K562 (cell line): Measurements from ENCODE around the gene HPN. TPM values are rescaled to one million over a fixed set of nuclear protein-coding genes. Genes with fewer than 3 reads are reported as not detected.

Experiments
- ATAC-seq: fragments of 200-7000 bp; cut with Tn5 transposase; 3 replicates; pipeline ENCODE4 v1.9.1; 2020; ENCODE audit warnings: moderate library complexity
- BruUV-seq: library from RNA; stranded (reverse); fragments of 400-500 nt; replicated peaks from 2 replicates; lab custom pipeline; 2021; lab: Mats Ljungman, UMichigan
- CTCF ChIA-PET: fragments of 300-600 bp; formaldehyde crosslinking; extraction: SDS; loops from one replicate; lab custom pipeline; 2021; ENCODE audit warnings: low intra/inter-chr PET ratio; lab: Yijun Ruan, JAX
- POLR2A ChIA-PET: fragments of 300-600, 350-650 bp; sonication (Branson Sonifier 250); formaldehyde crosslinking; extraction: SDS; loops from one replicate; lab custom pipeline; 2021; ENCODE audit warnings: antibody characterized with exemption, inconsistent platforms; lab: Yijun Ruan, JAX
- DNase-seq, 4 experiments: peaks; one replicate each; pipeline versions ENCODE4 v3.0.0 to v3.0.0-alpha.2; 2011 to 2018; ENCODE audit warnings: low spot score in 3 of 4, mixed read lengths in 3 of 4; ENCODE audit errors: extremely low read depth in 1 of 4
- FAIRE-seq: peaks from 2 replicates; lab custom pipeline; 2011; peaks lifted over from hg19 to GRCh38; lab: Jason Lieb, UNC
- H2AFZ ChIP-seq: 2 replicates; pipeline ENCODE4 v1.6.0; 2011; ENCODE audit warnings: low read depth, low read length, control low read depth, inconsistent platforms
- H3K27ac ChIP-seq: fragments of 200-600 bp; 3 replicates; pipeline ENCODE4 v1.8.0; 2011; ENCODE audit warnings: low read depth, mild to moderate bottlenecking, control low read depth, inconsistent platforms, low read length, moderate library complexity, mixed read lengths; ENCODE audit errors: extremely low read depth
- H3K27me3 ChIP-seq, 2 experiments: fragments of 300-600 bp in 1 of 2; 2 replicates in 1 of 2; 3 replicates in 1 of 2; pipeline versions ENCODE4 v1.6.0 to v1.8.0; 2011; ENCODE audit warnings: inconsistent platforms in 2 of 2, low read length in 2 of 2, mild to moderate bottlenecking in 1 of 2, mixed read lengths in 1 of 2, moderate library complexity in 1 of 2; ENCODE audit not compliant: control insufficient read depth in 2 of 2, insufficient read depth in 2 of 2
- H3K36me3 ChIP-seq: fragments of 300-600 bp; 3 replicates; pipeline ENCODE4 v1.8.0; 2011; ENCODE audit warnings: mild to moderate bottlenecking, low read length, inconsistent platforms; ENCODE audit not compliant: control insufficient read depth, insufficient read depth
- H3K4me1 ChIP-seq, 2 experiments: fragments of 200-600 bp in 1 of 2; replicated peaks in 1 of 2; 2 replicates in 1 of 2; 3 replicates in 1 of 2; pipeline versions ENCODE4 v1.5.1 to v1.8.0; 2011; ENCODE audit warnings: inconsistent platforms in 2 of 2, low read length in 2 of 2, mild to moderate bottlenecking in 1 of 2, mixed read lengths in 1 of 2, moderate library complexity in 1 of 2; ENCODE audit not compliant: control insufficient read depth in 2 of 2, insufficient read depth in 2 of 2
- H3K4me2 ChIP-seq: 2 replicates; pipeline ENCODE4 v1.6.1; 2011; ENCODE audit warnings: low read length, control low read depth, inconsistent platforms, mixed read lengths; ENCODE audit not compliant: insufficient read depth
- H3K4me3 ChIP-seq: fragments of 200-600 bp; sonication (generic), shearing (Covaris generic); 2 replicates; pipeline ENCODE4 v1.5.1; 2016; ENCODE audit warnings: control low read depth, inconsistent platforms
- H3K79me2 ChIP-seq: fragments of 200-600 bp; 3 replicates; pipeline ENCODE4 v1.8.0; 2011; ENCODE audit warnings: low read length, inconsistent platforms; ENCODE audit not compliant: control insufficient read depth, insufficient read depth
- H3K9ac ChIP-seq, 2 experiments: 2 replicates each; pipeline versions ENCODE4 v1.6.0 to v1.6.1; 2011; ENCODE audit warnings: low read depth in 2 of 2, low read length in 2 of 2, control low read depth in 1 of 2, inconsistent platforms in 1 of 2, mild to moderate bottlenecking in 1 of 2, mixed read lengths in 1 of 2; ENCODE audit not compliant: insufficient read depth in 1 of 2
- H3K9me1 ChIP-seq: one replicate; pipeline ENCODE4 v1.6.0; 2011; ENCODE audit warnings: inconsistent platforms, mild to moderate bottlenecking, low read length, moderate library complexity; ENCODE audit not compliant: control insufficient read depth, insufficient read depth
- H3K9me3 ChIP-seq: replicated peaks from 2 replicates; pipeline ENCODE4 v1.5.1; 2011; ENCODE audit warnings: low read depth, low read length, inconsistent platforms; ENCODE audit not compliant: control insufficient read depth, insufficient read depth
- H4K20me1 ChIP-seq: replicated peaks from 2 replicates; pipeline ENCODE4 v1.6.1; 2011; ENCODE audit warnings: low read length, inconsistent platforms, mixed read lengths; ENCODE audit not compliant: control insufficient read depth, insufficient read depth
- DIDO1 ChIP-seq: fragments of 450-650 bp; IDR thresholded peaks from 2 replicates; pipeline ENCODE4 v1.6.1; 2016; ENCODE audit warnings: low read depth, missing biosample characterization, missing genetic modification characterization
- E2F3 ChIP-seq: fragments of 250-450 bp; sonication (Bioruptor Pico); IDR thresholded peaks from 2 replicates; pipeline ENCODE4 v1.4.0; 2020; ENCODE audit warnings: mild to moderate bottlenecking
- GATA2 ChIP-seq: sonication (generic); formaldehyde crosslinking; IDR thresholded peaks from 2 replicates; pipeline ENCODE4 v1.4.0; 2020; ENCODE audit warnings: mild to moderate bottlenecking, missing genetic modification reagents
- HDAC2 ChIP-seq: fragments of 450-650 bp; IDR thresholded peaks from 2 replicates; pipeline ENCODE4 v1.6.1; 2016; ENCODE audit warnings: mild to moderate bottlenecking
- KAT7 ChIP-seq: sonication (generic); formaldehyde crosslinking; IDR thresholded peaks from 2 replicates; pipeline ENCODE4 v1.8.0; 2022; ENCODE audit warnings: missing genetic modification reagents, mild to moderate bottlenecking, borderline replicate concordance
- KDM1A ChIP-seq, 2 experiments: fragments of 450-650 bp; IDR thresholded peaks; 2 replicates each; pipeline ENCODE4 v1.6.1; 2016; ENCODE audit warnings: mild to moderate bottlenecking in 2 of 2
- KDM5B ChIP-seq: fragments of 200-600 bp; sonication (generic); IDR thresholded peaks from 2 replicates; pipeline ENCODE4 v1.6.1; 2012; ENCODE audit warnings: low read depth, mild to moderate bottlenecking, moderate library complexity, low read length, control low read depth, inconsistent platforms; ENCODE audit not compliant: insufficient replicate concordance
- MEF2D ChIP-seq: conservative IDR thresholded peaks from 2 replicates; pipeline ENCODE4 v1.6.1; 2016; ENCODE audit warnings: low read depth, missing genetic modification characterization, missing compliant biosample characterization
- NFIC ChIP-seq: fragments of 450-650 bp; IDR thresholded peaks from 2 replicates; pipeline ENCODE4 v1.6.1; 2017; ENCODE audit warnings: mild to moderate bottlenecking, inconsistent platforms
- PCBP1 ChIP-seq: fragments of 200-400 bp; formaldehyde crosslinking; IDR thresholded peaks from 2 replicates; pipeline ENCODE4 v1.6.1; 2018; ENCODE audit warnings: mild to moderate bottlenecking, low read depth, low read length; ENCODE audit not compliant: poor library complexity, severe bottlenecking
- RBM22 ChIP-seq: fragments of 200-400 bp; formaldehyde crosslinking; IDR thresholded peaks from 2 replicates; pipeline ENCODE4 v1.6.1; 2018; ENCODE audit warnings: low read length, low read depth; ENCODE audit not compliant: poor library complexity, severe bottlenecking
- RHOXF2B ChIP-seq: fragments of 250-450 bp; sonication (Bioruptor Pico); conservative IDR thresholded peaks from 2 replicates; pipeline ENCODE4 v1.5.1; 2021
- SAP30 ChIP-seq: fragments of 200-600 bp; sonication (generic); IDR thresholded peaks from 2 replicates; pipeline ENCODE4 v1.6.1; 2012; ENCODE audit warnings: borderline replicate concordance, low read depth, mild to moderate bottlenecking, moderate library complexity, low read length, control low read depth, inconsistent platforms; ENCODE audit not compliant: insufficient read depth, poor library complexity, severe bottlenecking
- SMARCE1 ChIP-seq: fragments of 450-650 bp; IDR thresholded peaks from 2 replicates; pipeline ENCODE4 v1.7.1; 2016; ENCODE audit warnings: mild to moderate bottlenecking
- ZNF282 ChIP-seq: sonication (generic); formaldehyde crosslinking; IDR thresholded peaks from 2 replicates; pipeline ENCODE4 v1.8.1; 2023; ENCODE audit warnings: missing genetic modification reagents
- WGBS: fragments of 100-300 bp; shearing (Covaris generic); methylation state at CpG from one replicate; pipeline ENCODE4 v1.1.6; 2016; ENCODE audit warnings: low coverage, mixed read lengths; ENCODE audit not compliant: insufficient coverage; ENCODE audit errors: missing lambda C conversion rate; 5-methylcytosine and 5-hydroxymethylcytosine counted together
- in situ Hi-C: fragments of 300-500 bp; cut with MboI; formaldehyde crosslinking; loops from 4 replicates; pipeline ENCODE4 v1.15.0; 2018; ENCODE audit warnings: inconsistent platforms, mixed read lengths
- intact Hi-C: fragments of 100-400 bp; cut with micrococcal nuclease; formaldehyde crosslinking; loops from 2 replicates; pipeline ENCODE4 v1.14.2; 2022
- polyA plus RNA-seq, 8 experiments: library from polyadenylated mRNA; depleted of rRNA in 4 of 8; stranded (reverse) in 5 of 8; unstranded in 3 of 8; fragments of >200 nt; fragmentation: Nextera tagmentation in 2 of 8; fragmentation: Illumina TruSeq in 1 of 8; extraction: Ambion mirVana in 2 of 8; extraction: Trizol in 1 of 8; gene quantifications; 2 replicates each; pipeline versions ENCODE4 v1.2.1 to v1.2.3, GENCODE V29; 2011 to 2014; ENCODE audit warnings: inconsistent platforms in 1 of 8, missing spikeins in 1 of 8
- total RNA-seq, 7 experiments: library from RNA; depleted of rRNA in 6 of 7; stranded (reverse); fragments of >200 nt in 6 of 7; fragmentation: Illumina TruSeq in 2 of 7; extraction: Trizol in 2 of 7; gene quantifications; 2 replicates each; pipeline versions ENCODE4 v1.2.1 to v1.2.3, GENCODE V29; 2011 to 2021; ENCODE audit warnings: low replicate concordance in 1 of 7
- TF ChIP-seq, protein P1 (sequence below): sonication (generic); formaldehyde crosslinking; IDR thresholded peaks from 2 replicates; pipeline ENCODE4 v1.8.0; 2022; ENCODE audit warnings: missing genetic modification reagents, mild to moderate bottlenecking, borderline replicate concordance

HPN gene
- total and polyA plus RNA-seq, 9 of the 15 experiments (the other 6 are each of a cell fraction or from before 2014, with no cell fraction given): 0.10 to 0.20 TPM; not detected in 7

DNA sequence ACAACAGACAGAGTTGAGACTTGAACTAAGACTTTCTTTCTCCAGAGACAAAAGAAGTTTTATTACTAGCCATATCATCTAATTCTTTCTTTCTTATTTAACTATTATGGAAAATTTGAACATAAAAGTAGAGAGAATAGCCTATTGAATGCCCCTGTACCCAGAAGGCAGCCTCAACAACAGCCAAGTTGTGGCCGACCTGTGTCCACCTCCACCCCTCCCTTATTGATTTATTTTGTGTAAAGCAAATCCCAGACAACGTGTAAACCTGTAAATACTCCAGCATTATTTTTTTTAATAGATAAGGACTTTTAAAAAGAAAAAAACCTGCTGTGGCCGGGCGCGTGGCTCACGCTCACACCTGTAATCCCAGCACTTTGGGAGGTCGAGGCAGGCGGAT is 48.0 kb downstream of the HPN start:
- DNase-seq (no peak), FAIRE-seq (no peak), ATAC-seq (no peak)
- no peaks in the 10 kb centered on the region for H3K9me1 ChIP-seq
- TF ChIP-seq SAP30: no peak
- no peaks in the 10 kb centered on the region for H3K36me3 ChIP-seq
- H2AFZ ChIP-seq: no peak overlapping the region
- intact Hi-C loops: no loop called here
- no peak overlapping the region for H3K9ac ChIP-seq
- H3K79me2 ChIP-seq: no peaks in the 10 kb centered on the region
- H3K27me3 ChIP-seq: peaks cover 0 to 4% of the 10 kb centered on the region in 2 experiments; a peak in 1 of 5 replicates
- no peak overlapping the region for H3K4me3 ChIP-seq
- no peak overlapping the region for H3K4me2 ChIP-seq
- POLR2A ChIA-PET: interaction anchor here (0.6 kb wide), 1 partner anchor 440 kb away, joined by 3 read pairs; no protein-coding TSS in a partner anchor
- H4K20me1 ChIP-seq: no peaks in the 10 kb centered on the region
- CTCF ChIA-PET: interaction anchor here (1.0 to 1.1 kb wide), 2 partner anchors 23 to 45 kb away, joined by 3 to 5 read pairs; no protein-coding TSS in a partner anchor
- WGBS: 50% methylated on average over 8 of the region's 8 CpGs
- peaks cover 10 to 38% of the 10 kb centered on the region in 2 experiments; a peak in 4 of 5 replicates for H3K4me1 ChIP-seq
- no peak overlapping the region for H3K27ac ChIP-seq
- in situ Hi-C loops: no loop called here
- H3K9me3 ChIP-seq: no peaks in the 10 kb centered on the region
- no TSS peak for BruUV-seq

DNA sequence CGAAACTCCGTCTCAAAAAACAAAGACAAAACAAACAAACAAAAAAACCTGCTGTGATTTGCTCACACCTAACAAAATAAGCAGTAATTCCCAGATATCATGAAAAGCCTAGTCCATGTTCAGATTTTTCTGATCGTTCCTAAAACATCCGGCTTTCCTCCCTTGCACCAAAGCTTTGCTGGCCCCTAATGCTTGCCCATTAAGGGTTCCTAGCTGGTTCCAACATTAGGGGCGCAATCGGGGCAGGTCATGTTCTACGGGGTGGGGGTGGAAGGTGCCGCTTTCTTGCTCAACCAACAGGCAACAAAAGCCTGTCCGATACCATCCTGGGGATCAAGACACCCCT is 48.6 kb downstream of the HPN start:
- no peak overlapping the region for H3K4me3 ChIP-seq
- TF ChIP-seq RHOXF2B (CRISPR knock-in tag): no peak
- TF ChIP-seq RBM22: no peak
- TF ChIP-seq ZNF282 (CRISPR knock-in tag): no peak
- TF ChIP-seq NFIC: no peak
- TF ChIP-seq KDM1A (IDR thresholded peaks at IDR 0.05): peak; percentile 60 to 78; a peak in 2 of 4 replicates
- TF ChIP-seq SMARCE1: no peak
- TF ChIP-seq PCBP1: no peak
- TF ChIP-seq, protein P1, sequence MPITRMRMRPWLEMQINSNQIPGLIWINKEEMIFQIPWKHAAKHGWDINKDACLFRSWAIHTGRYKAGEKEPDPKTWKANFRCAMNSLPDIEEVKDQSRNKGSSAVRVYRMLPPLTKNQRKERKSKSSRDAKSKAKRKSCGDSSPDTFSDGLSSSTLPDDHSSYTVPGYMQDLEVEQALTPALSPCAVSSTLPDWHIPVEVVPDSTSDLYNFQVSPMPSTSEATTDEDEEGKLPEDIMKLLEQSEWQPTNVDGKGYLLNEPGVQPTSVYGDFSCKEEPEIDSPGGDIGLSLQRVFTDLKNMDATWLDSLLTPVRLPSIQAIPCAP (CRISPR knock-in tag): no peak
- TF ChIP-seq GATA2 (CRISPR knock-in tag): no peak
- TF ChIP-seq MEF2D (tag): no peak
- TF ChIP-seq E2F3 (CRISPR knock-in tag): no peak
- 0 out of 2 replicates have a peak, but pooled peaks have one; percentile 30 for TF ChIP-seq HDAC2
- TF ChIP-seq KAT7: no peak
- no peak for TF ChIP-seq DIDO1 (tag)
- TF ChIP-seq KDM5B: no peak

More for the DNA sequence above, 48.6 kb downstream of the HPN start:
- Histone ChIP-seq H3K27me3 (peaks cover 0 to 4% of the 10 kb centered on the region in 2 experiments; a peak in 1 of 5 replicates), H3K9ac (peak overlapping the region in 1 of 2 experiments; percentile 59; a peak in 1 of 4 replicates), H3K27ac (no peak overlapping the region), H3K4me1 (peaks cover 10 to 37% of the 10 kb centered on the region in 2 experiments; a peak in 4 of 5 replicates), H3K79me2 (no peaks in the 10 kb centered on the region), H4K20me1 (no peaks in the 10 kb centered on the region), H3K9me1 (no peaks in the 10 kb centered on the region), H2AFZ (peak overlapping the region; percentile 91), H3K4me2 (no peak overlapping the region), H3K36me3 (no peaks in the 10 kb centered on the region), H3K9me3 (no peaks in the 10 kb centered on the region)
- DNase-seq (no peak), FAIRE-seq (no peak), ATAC-seq (no peak)
- 31% methylated on average over 9 of the region's 9 CpGs for WGBS
- CTCF ChIA-PET: interaction anchor here (0.5 to 1.1 kb wide), 3 partner anchors 40 to 1879 kb away, joined by 3 to 5 read pairs (median 4); no protein-coding TSS in a partner anchor
- POLR2A ChIA-PET: interaction anchor here (0.6 kb wide), 1 partner anchor 440 kb away, joined by 3 read pairs; no protein-coding TSS in a partner anchor
- in situ Hi-C loops: no loop called here
- intact Hi-C loops: loop anchor here (1.0 to 10.0 kb wide), 2 partner anchors 23 to 45 kb away; partner anchors contain the start of gene HPN
- BruUV-seq: no TSS peak
